Measurements from ENCODE around the gene TOB1.

The TOB1 gene

GRCh38 chr17:50906443-50906842 is 40.3 kb upstream of the TOB1 start:
- no peak for DNase-seq
- Histone ChIP-seq H3K36me3 (ENCODE audit: control insufficient read depth, insufficient read depth, low read length) (no peaks in the 10 kb centered on the region), H3K27me3 (replicated peaks; ENCODE audit: control insufficient read depth, insufficient read depth, low read length, poor library complexity, severe bottlenecking) (no peaks in the 10 kb centered on the region), H3K4me1 (ENCODE audit: control insufficient read depth, insufficient read depth, low read length, poor library complexity, severe bottlenecking) (peaks cover 70% of the 10 kb centered on the region), H3K4me3 (ENCODE audit: insufficient read depth, low read depth, low read length, poor library complexity, severe bottlenecking) (no peak overlapping the region), H3K27ac (ENCODE audit: insufficient read depth, low read length, poor library complexity, severe bottlenecking) (no peak overlapping the region), H3K9me3 (ENCODE audit: control insufficient read depth, low read length) (no peaks in the 10 kb centered on the region)

DNA sequence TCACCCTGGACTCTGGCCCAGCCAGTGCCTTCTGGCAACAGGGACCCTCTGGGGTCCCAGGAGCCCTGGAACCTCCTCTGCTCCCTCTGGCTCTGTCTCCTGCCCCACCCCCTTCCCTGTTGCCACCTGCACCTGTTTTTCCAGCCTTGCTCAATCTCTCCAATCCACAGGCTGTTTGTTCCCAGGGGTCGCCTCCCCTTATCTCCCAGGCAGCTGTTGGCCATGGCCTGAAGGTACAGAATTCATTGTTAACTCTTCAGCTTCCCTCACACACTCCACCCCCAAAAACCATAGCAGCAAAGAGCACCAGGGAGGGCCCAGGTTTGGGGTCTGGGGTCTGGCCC is 39.3 kb upstream of the TOB1 start:
- DNase-seq: no peak
- H3K27me3 ChIP-seq (replicated peaks; ENCODE audit: control insufficient read depth, insufficient read depth, low read length, poor library complexity, severe bottlenecking): no peaks in the 10 kb centered on the region
- no peaks in the 10 kb centered on the region for H3K36me3 ChIP-seq (ENCODE audit: control insufficient read depth, insufficient read depth, low read length)
- H3K4me1 ChIP-seq (ENCODE audit: control insufficient read depth, insufficient read depth, low read length, poor library complexity, severe bottlenecking): peaks cover 61% of the 10 kb centered on the region
- H3K27ac ChIP-seq (ENCODE audit: insufficient read depth, low read length, poor library complexity, severe bottlenecking): peak overlapping the region; percentile 75
- no peak overlapping the region for H3K4me3 ChIP-seq (ENCODE audit: insufficient read depth, low read depth, low read length, poor library complexity, severe bottlenecking)
- no peaks in the 10 kb centered on the region for H3K9me3 ChIP-seq (ENCODE audit: control insufficient read depth, low read length)

DNA sequence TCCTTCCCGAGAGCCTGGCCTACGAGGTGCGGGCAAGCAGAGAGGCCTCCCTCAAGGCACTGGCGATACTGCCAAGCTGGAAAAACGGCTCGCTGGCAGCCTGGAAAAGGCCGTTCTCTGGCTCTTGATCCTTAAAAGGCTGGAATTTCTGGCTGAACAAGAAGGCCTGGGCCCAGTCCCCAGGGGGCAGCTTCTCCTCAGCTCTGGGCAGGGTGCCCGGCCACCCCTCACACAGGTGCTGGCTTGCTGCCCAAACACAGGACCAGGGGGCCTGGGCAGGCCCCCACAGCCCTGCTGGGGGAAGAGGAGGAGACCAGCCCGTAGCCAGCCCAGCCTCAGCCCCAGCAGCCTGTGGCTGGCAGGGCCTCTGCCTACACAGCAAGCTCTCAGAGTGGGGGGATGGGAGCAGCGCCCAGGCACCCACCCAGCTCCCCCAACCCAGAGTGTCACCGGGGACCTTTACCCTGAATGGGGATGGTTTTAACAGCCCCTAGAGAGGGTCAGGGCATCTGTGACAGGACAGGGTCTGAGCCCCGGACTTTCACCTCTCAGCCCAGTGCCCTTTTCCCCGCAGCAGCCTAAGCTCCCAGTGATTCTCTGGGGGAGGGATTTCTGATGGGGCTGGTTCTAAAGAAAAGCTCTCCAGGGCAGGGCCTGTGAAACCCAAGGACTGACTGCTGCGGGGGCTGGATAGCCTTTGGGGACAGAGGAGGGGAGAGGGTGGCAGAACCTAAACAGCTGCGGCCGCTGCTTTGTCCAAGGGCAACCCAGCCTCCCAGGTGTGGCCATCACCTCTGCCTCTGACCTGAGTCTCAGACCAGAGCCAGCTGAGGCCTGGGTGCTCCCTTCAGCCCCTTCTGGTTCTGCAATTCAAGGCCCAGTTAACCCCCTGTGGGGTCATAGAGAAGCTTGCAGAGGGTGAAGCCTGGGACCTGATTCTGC is 38.6 kb upstream of the TOB1 start:
- H3K9me3 ChIP-seq (ENCODE audit: control insufficient read depth, low read length): no peaks in the 10 kb centered on the region
- DNase-seq: no peak
- no peak overlapping the region for H3K4me3 ChIP-seq (ENCODE audit: insufficient read depth, low read depth, low read length, poor library complexity, severe bottlenecking)
- H3K4me1 ChIP-seq (ENCODE audit: control insufficient read depth, insufficient read depth, low read length, poor library complexity, severe bottlenecking): peaks cover 54% of the 10 kb centered on the region
- no peaks in the 10 kb centered on the region for H3K27me3 ChIP-seq (replicated peaks; ENCODE audit: control insufficient read depth, insufficient read depth, low read length, poor library complexity, severe bottlenecking)
- H3K36me3 ChIP-seq (ENCODE audit: control insufficient read depth, insufficient read depth, low read length): no peaks in the 10 kb centered on the region
- peak overlapping the region; percentile 75 for H3K27ac ChIP-seq (ENCODE audit: insufficient read depth, low read length, poor library complexity, severe bottlenecking)

DNA sequence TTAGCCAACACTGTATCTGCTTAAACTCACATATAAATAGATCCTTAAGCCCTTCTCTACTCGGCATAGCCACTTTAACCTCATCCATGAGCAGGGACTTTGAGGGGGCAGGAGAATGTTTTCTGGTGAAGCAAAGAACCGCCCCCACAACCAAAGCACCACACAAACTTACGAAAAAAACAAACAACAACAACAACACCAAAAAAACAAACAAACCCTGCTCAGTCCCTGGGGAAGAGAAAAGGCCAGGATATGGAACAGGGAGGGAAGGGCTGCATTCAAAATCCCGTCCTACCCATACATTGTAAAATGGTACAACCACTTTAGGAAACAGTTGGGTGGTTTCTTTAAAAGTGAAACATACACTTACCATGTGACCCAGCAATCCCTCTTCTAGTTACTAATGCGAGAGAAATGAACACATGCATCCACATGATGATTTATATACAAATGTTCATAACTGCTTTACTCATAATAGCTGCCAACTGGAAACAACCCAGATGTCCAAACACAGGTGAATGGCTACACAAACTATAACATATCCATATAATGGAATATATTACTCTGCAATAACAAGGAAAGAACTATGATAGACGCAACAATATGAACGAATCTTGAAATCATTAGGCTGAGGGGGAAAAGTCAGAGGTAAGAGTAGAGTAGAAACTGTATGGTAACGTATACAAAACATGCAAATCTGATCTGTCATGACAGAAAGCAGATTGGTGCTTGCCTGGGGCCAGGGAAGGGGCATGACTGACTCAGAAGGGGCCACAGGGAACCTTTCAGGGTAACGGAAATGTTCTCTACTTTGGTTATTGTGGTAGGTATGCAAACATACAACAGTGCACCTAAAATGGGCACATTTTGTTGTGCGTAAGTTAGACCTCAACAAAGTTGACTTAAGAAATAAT is 37.7 kb upstream of the TOB1 start:
- DNase-seq: peak in 2 of 3 donors; percentile 25 to 52
- Histone ChIP-seq H3K4me3 (ENCODE audit: insufficient read depth, low read depth, low read length, poor library complexity, severe bottlenecking) (no peak overlapping the region), H3K36me3 (ENCODE audit: control insufficient read depth, insufficient read depth, low read length) (no peaks in the 10 kb centered on the region), H3K9me3 (ENCODE audit: control insufficient read depth, low read length) (no peaks in the 10 kb centered on the region), H3K27ac (ENCODE audit: insufficient read depth, low read length, poor library complexity, severe bottlenecking) (peak overlapping the region; percentile 75), H3K27me3 (replicated peaks; ENCODE audit: control insufficient read depth, insufficient read depth, low read length, poor library complexity, severe bottlenecking) (no peaks in the 10 kb centered on the region), H3K4me1 (ENCODE audit: control insufficient read depth, insufficient read depth, low read length, poor library complexity, severe bottlenecking) (peaks cover 45% of the 10 kb centered on the region)

DNA sequence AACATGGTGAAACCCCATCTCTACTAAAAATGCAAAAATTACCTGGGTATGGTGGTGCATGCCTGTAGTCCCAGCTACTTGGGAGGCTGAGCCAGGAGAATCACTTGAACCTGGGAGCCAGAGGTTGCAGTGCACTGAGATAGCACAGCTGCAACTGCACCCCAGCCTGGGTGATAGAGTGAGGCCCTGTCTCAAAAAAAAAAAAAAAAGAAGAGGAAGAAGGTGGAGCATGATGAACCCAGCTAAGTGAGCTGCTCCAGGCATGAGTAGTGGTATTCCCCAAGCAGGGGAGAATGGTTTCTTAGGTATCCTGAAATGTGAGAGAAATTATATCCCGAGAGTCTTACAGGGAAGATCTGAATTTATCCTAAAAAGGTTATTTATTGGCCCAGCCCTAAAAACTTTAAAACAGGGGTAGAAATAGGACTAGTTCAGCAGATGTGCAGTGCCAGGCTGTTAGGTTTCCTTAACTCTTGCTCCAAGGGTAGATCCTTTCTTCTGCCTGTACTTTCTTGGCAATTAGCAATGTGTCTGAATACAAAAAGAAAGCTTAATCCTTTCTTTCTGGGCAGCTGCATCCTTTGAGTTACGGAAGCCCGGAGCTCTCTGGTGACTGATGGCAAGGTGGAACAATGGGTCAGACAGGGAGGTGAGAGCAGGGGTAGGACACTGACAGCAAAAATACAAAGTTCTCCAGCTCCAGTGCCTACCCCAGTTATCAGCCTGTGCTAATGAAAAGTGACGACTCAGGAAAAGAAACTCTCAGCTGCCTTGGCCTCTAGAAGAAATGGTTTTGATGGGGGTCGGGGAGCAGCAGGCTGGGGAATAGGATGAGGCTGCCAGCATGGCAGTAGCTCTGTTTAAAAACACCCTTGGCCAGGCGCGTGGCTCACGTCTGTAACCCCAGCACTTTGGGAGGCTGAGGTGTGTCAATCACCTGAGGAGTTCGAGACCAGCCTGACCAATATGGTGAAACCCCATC is 36.5 kb upstream of the TOB1 start:
- Histone ChIP-seq H3K4me1 (ENCODE audit: control insufficient read depth, insufficient read depth, low read length, poor library complexity, severe bottlenecking) (peaks cover 33% of the 10 kb centered on the region), H3K4me3 (ENCODE audit: insufficient read depth, low read depth, low read length, poor library complexity, severe bottlenecking) (no peak overlapping the region), H3K36me3 (ENCODE audit: control insufficient read depth, insufficient read depth, low read length) (no peaks in the 10 kb centered on the region), H3K27me3 (replicated peaks; ENCODE audit: control insufficient read depth, insufficient read depth, low read length, poor library complexity, severe bottlenecking) (no peaks in the 10 kb centered on the region), H3K9me3 (ENCODE audit: control insufficient read depth, low read length) (no peaks in the 10 kb centered on the region), H3K27ac (ENCODE audit: insufficient read depth, low read length, poor library complexity, severe bottlenecking) (peak overlapping the region; percentile 75)
- DNase-seq: no peak

GRCh38 chr17:50900383-50900892 is 34.3 kb upstream of the TOB1 start:
- no peaks in the 10 kb centered on the region for H3K27me3 ChIP-seq (replicated peaks; ENCODE audit: control insufficient read depth, insufficient read depth, low read length, poor library complexity, severe bottlenecking)
- H3K36me3 ChIP-seq (ENCODE audit: control insufficient read depth, insufficient read depth, low read length): no peaks in the 10 kb centered on the region
- H3K27ac ChIP-seq (ENCODE audit: insufficient read depth, low read length, poor library complexity, severe bottlenecking): no peak overlapping the region
- H3K9me3 ChIP-seq (ENCODE audit: control insufficient read depth, low read length): no peaks in the 10 kb centered on the region
- H3K4me1 ChIP-seq (ENCODE audit: control insufficient read depth, insufficient read depth, low read length, poor library complexity, severe bottlenecking): peaks cover 27% of the 10 kb centered on the region
- DNase-seq: no peak
- H3K4me3 ChIP-seq (ENCODE audit: insufficient read depth, low read depth, low read length, poor library complexity, severe bottlenecking): no peak overlapping the region

DNA sequence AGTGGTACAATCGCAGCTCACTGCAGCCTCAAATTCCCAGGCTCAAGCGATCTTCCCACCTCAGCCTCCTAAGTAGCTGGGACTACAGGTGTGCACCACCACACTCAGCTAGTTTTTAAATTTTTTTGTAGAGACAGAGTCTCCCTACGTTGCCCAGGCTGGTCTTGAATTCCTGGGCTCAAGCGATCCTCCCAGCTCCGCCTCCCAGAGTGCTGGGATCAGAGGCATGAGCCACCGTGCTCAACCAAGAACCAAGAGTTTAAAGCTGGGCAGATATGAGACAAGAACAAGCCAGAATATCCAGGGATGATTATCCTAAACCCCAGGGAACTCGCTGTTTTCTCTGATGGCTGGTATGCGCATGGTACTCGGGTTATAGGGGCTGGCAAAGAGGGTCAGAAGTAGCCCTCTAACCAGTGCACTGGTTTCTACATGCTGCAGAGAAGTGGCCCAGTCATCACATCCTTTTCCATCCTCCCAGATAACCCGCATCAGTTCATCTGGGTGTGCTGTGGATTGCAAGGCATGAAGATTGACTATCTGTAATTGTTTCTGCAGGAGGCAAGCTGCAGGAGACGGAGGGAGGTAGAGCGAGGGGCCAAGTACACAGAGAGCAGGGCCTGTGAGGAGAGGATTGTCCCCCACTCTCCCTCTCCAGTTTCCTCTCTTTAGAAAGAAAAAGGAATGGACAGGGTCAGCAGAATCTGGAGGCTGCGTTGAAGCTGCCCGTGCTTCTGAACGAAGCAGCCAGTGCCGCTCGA is 33.6 kb upstream of the TOB1 start:
- Histone ChIP-seq H3K9me3 (ENCODE audit: control insufficient read depth, low read length) (no peaks in the 10 kb centered on the region), H3K27me3 (replicated peaks; ENCODE audit: control insufficient read depth, insufficient read depth, low read length, poor library complexity, severe bottlenecking) (no peaks in the 10 kb centered on the region)

GRCh38 chr17:50899005-50899460 is 32.9 kb upstream of the TOB1 start:
- no peak overlapping the region for H3K4me3 ChIP-seq (ENCODE audit: insufficient read depth, low read depth, low read length, poor library complexity, severe bottlenecking)
- H3K9me3 ChIP-seq (ENCODE audit: control insufficient read depth, low read length): no peaks in the 10 kb centered on the region
- no peak for DNase-seq
- peaks cover 14% of the 10 kb centered on the region for H3K4me1 ChIP-seq (ENCODE audit: control insufficient read depth, insufficient read depth, low read length, poor library complexity, severe bottlenecking)
- H3K27me3 ChIP-seq (replicated peaks; ENCODE audit: control insufficient read depth, insufficient read depth, low read length, poor library complexity, severe bottlenecking): no peaks in the 10 kb centered on the region
- H3K27ac ChIP-seq (ENCODE audit: insufficient read depth, low read length, poor library complexity, severe bottlenecking): no peak overlapping the region
- H3K36me3 ChIP-seq (ENCODE audit: control insufficient read depth, insufficient read depth, low read length): no peaks in the 10 kb centered on the region

More for the DNA sequence above, 33.6 kb upstream of the TOB1 start:
- Histone ChIP-seq H3K4me1 (ENCODE audit: control insufficient read depth, insufficient read depth, low read length, poor library complexity, severe bottlenecking) (peaks cover 20% of the 10 kb centered on the region), H3K27ac (ENCODE audit: insufficient read depth, low read length, poor library complexity, severe bottlenecking) (no peak overlapping the region), H3K36me3 (ENCODE audit: control insufficient read depth, insufficient read depth, low read length) (no peaks in the 10 kb centered on the region), H3K4me3 (ENCODE audit: insufficient read depth, low read depth, low read length, poor library complexity, severe bottlenecking) (no peak overlapping the region)
- no peak for DNase-seq
